NT2/D1 (cell line): Measurements from ENCODE around the gene IGSF1.

Experiments
- SUZ12 ChIP-seq: IDR thresholded peaks from 2 replicates; pipeline ENCODE4 v1.6.1; 2011; ENCODE audit not compliant: insufficient read length, insufficient read depth; ENCODE audit errors: extremely low read depth
- ZNF274 ChIP-seq: IDR thresholded peaks from 2 replicates; pipeline ENCODE4 v1.6.1; 2011; ENCODE audit warnings: mild to moderate bottlenecking, low read depth, low read length

DNA sequence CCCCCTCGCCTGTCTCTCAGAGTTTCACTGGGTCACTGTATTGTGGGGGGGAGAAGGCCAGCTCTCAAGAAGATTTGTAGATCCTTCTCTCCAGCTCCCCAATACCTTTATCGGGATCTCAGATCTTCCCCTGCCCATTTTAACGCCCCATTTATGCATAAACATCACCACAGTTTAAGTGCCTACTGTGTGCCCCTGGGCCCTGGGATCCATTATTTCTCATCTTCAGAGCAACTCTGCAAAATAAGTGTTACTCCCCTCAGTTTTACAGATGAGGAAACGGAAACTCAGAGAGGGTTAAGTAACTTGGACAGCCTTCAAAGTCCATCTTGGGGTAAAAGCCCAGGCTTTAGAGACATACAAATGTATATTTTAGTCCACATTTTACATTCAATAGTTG lies 421 bp upstream of the IGSF1 start:
- TF ChIP-seq ZNF274 (no peak), SUZ12 (no peak)
